ENCODE data around the gene BCR. TPM values are rescaled to one million over a fixed set of nuclear protein-coding genes. Genes with fewer than 3 reads are reported as not detected.

BCR gene
- total RNA-seq, 1 donor: 28.6 TPM

DNA sequence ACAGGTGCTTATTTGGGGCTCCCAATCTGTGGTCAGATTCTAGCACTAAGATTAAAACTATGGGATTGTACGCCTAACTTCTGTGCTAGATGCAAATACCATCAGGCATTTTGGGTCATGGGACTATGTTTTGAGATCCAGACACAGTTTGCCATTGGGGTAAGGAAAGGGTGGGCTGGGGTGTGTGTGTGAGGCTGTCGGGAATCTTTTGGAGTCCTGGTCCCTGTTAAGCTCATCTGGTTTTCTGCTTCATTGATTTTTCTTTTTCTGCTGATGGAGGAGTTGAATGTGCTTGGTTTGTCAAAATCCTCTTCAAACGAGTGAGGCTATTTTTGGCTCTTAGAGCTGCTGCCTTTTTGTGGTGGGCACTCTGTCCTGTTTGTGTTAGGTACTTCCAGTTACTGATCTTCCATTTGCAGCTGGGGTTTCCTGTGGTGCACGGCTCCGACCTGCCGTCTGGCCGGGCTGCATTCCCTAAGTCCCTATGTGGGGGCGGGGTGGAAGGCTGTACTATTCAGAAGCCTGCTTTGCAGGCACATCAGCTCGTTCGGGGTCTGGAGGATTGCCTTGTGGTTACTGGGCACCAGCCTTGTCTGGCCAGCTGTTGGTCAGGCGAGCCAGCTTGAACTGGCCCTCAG, 2.9 kb downstream of the BCR start:
- Histone ChIP-seq H3K4me1 (ENCODE audit: insufficient read depth, low read length) (peaks cover 54% of the 10 kb centered on the region), H3K36me3 (ENCODE audit: insufficient read depth, low read length) (peaks cover 4% of the 10 kb centered on the region), H3K4me2 (ENCODE audit: insufficient read depth, low read length) (peak overlapping the region; percentile 83), H3K4me3 (ENCODE audit: insufficient read depth, low read length) (peak overlapping the region; percentile 77), H3K79me2 (ENCODE audit: insufficient read depth, low read length) (peaks cover 67% of the 10 kb centered on the region), H2AFZ (ENCODE audit: low read length) (no peak overlapping the region), H3K27ac (ENCODE audit: low read depth, low read length) (no peak overlapping the region), H4K20me1 (ENCODE audit: insufficient read depth, low read length) (peaks cover 53% of the 10 kb centered on the region), H3K27me3 (ENCODE audit: insufficient read depth, low read length) (no peaks in the 10 kb centered on the region), H3K9me3 (ENCODE audit: low read depth, low read length) (no peaks in the 10 kb centered on the region)
- peak; percentile 94 for DNase-seq (ENCODE audit: insufficient read length, low spot score, missing footprints)
- TF ChIP-seq, protein P1, sequence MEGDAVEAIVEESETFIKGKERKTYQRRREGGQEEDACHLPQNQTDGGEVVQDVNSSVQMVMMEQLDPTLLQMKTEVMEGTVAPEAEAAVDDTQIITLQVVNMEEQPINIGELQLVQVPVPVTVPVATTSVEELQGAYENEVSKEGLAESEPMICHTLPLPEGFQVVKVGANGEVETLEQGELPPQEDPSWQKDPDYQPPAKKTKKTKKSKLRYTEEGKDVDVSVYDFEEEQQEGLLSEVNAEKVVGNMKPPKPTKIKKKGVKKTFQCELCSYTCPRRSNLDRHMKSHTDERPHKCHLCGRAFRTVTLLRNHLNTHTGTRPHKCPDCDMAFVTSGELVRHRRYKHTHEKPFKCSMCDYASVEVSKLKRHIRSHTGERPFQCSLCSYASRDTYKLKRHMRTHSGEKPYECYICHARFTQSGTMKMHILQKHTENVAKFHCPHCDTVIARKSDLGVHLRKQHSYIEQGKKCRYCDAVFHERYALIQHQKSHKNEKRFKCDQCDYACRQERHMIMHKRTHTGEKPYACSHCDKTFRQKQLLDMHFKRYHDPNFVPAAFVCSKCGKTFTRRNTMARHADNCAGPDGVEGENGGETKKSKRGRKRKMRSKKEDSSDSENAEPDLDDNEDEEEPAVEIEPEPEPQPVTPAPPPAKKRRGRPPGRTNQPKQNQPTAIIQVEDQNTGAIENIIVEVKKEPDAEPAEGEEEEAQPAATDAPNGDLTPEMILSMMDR (IDR thresholded peaks at IDR 0.05; ENCODE audit: extremely low read depth, low read depth, low read length): no peak

DNA sequence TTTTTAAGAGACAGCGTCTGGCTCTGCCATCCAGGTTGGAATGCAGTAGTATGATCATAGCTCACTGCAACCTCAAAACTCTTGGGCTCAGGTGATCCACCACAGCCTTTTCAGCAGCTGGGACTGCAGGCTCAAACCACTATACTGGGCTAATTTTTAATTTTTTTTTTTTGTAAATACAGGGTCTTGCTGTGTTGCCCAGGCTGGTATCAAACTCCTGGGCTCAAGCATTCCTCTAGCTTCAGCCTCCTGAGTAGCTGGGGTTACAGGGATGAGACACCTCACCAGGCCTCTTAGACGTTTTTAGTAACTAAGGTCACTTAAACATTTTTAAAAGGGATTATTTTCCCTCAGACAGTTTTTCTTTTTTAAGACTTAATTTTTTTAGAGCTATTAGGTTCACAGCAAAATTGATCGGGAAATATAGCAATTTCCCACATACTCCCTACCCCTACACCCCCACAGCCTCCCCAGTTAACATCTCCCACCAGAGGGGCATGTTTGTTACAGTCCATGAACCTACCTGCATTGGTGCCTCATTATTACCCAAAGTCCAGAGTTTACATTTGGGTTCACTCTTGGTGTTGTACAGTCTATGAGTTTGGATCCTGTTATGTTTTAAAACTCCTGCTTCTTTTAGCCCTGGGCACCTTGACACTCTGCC, 3.9 kb downstream of the BCR start:
- Histone ChIP-seq H3K27ac (ENCODE audit: low read depth, low read length) (no peak overlapping the region), H2AFZ (ENCODE audit: low read length) (no peak overlapping the region), H3K79me2 (ENCODE audit: insufficient read depth, low read length) (peaks cover 76% of the 10 kb centered on the region), H3K36me3 (ENCODE audit: insufficient read depth, low read length) (peaks cover 4% of the 10 kb centered on the region), H3K4me3 (ENCODE audit: insufficient read depth, low read length) (no peak overlapping the region), H4K20me1 (ENCODE audit: insufficient read depth, low read length) (peaks cover 60% of the 10 kb centered on the region), H3K4me2 (ENCODE audit: insufficient read depth, low read length) (no peak overlapping the region), H3K4me1 (ENCODE audit: insufficient read depth, low read length) (peaks cover 51% of the 10 kb centered on the region), H3K27me3 (ENCODE audit: insufficient read depth, low read length) (no peaks in the 10 kb centered on the region), H3K9me3 (ENCODE audit: low read depth, low read length) (no peaks in the 10 kb centered on the region)
- TF ChIP-seq, protein P1 (IDR thresholded peaks at IDR 0.05; ENCODE audit: extremely low read depth, low read depth, low read length): no peak
- DNase-seq (ENCODE audit: insufficient read length, low spot score, missing footprints): no peak

DNA sequence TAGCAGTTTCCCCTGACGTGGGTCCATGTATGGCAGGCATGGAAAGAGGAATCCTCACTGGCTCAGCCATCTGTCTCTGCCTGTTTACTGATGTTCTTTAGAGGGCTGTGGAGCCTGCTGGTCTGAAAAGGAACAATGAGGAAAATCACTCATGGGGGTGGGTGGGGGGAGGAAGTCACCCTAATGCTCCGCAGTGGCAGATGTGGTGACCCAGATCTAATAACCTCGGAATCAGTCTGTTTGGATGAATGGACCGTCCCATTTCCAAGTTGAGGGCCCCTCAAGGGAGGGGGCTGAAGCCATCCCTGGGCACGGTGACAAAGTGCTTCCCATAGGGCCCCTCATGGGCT, 4.4 kb downstream of the BCR start:
- Histone ChIP-seq H3K27me3 (ENCODE audit: insufficient read depth, low read length) (no peaks in the 10 kb centered on the region), H3K79me2 (ENCODE audit: insufficient read depth, low read length) (peaks cover 81% of the 10 kb centered on the region), H3K4me3 (ENCODE audit: insufficient read depth, low read length) (no peak overlapping the region), H3K4me2 (ENCODE audit: insufficient read depth, low read length) (no peak overlapping the region), H2AFZ (ENCODE audit: low read length) (no peak overlapping the region), H3K36me3 (ENCODE audit: insufficient read depth, low read length) (peaks cover 4% of the 10 kb centered on the region), H4K20me1 (ENCODE audit: insufficient read depth, low read length) (peaks cover 61% of the 10 kb centered on the region), H3K27ac (ENCODE audit: low read depth, low read length) (no peak overlapping the region), H3K9me3 (ENCODE audit: low read depth, low read length) (no peaks in the 10 kb centered on the region), H3K4me1 (ENCODE audit: insufficient read depth, low read length) (peaks cover 46% of the 10 kb centered on the region)
- DNase-seq (ENCODE audit: insufficient read length, low spot score, missing footprints): no peak
- TF ChIP-seq, protein P1 (IDR thresholded peaks at IDR 0.05; ENCODE audit: extremely low read depth, low read depth, low read length): no peak

DNA sequence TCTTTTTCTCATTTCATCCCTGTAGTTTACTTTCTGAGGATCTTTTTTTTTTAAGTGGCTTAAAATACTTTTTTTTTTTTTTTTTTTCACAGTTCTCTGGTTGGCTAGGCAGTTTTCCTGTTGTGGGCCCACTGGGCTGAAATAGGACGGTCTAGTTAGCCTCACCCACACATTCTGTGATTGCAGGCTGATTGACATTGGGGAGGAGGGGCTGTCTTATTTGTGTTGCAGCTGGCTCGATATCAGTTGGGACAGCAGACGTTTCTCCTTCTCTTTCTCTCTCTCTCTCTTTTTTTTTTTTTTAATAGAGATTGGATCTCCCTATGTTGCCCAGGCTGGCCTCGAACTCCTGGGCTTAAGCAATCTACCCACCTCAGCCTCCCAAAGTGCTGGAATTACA, 6.9 kb downstream of the BCR start:
- Histone ChIP-seq H2AFZ (ENCODE audit: low read length) (no peak overlapping the region), H3K9me3 (ENCODE audit: low read depth, low read length) (no peaks in the 10 kb centered on the region), H3K36me3 (ENCODE audit: insufficient read depth, low read length) (no peaks in the 10 kb centered on the region), H3K4me1 (ENCODE audit: insufficient read depth, low read length) (peaks cover 33% of the 10 kb centered on the region), H3K79me2 (ENCODE audit: insufficient read depth, low read length) (peaks cover 91% of the 10 kb centered on the region), H4K20me1 (ENCODE audit: insufficient read depth, low read length) (peaks cover 68% of the 10 kb centered on the region), H3K4me3 (ENCODE audit: insufficient read depth, low read length) (no peak overlapping the region), H3K4me2 (ENCODE audit: insufficient read depth, low read length) (no peak overlapping the region), H3K27ac (ENCODE audit: low read depth, low read length) (no peak overlapping the region), H3K27me3 (ENCODE audit: insufficient read depth, low read length) (no peaks in the 10 kb centered on the region)
- TF ChIP-seq, protein P1 (IDR thresholded peaks at IDR 0.05; ENCODE audit: extremely low read depth, low read depth, low read length): no peak
- DNase-seq (ENCODE audit: insufficient read length, low spot score, missing footprints): no peak

Data from osteoblast (primary cell).